HCT116 (cell line): ENCODE data around the gene RRAD. TPM values are rescaled to one million over a fixed set of nuclear protein-coding genes. Genes with fewer than 3 reads are reported as not detected.

Experiments used
- ATAC-seq: fragments of 200-7000 bp; cut with Tn5 transposase; 2 replicates; pipeline ENCODE4 v1.9.1; 2020; ENCODE audit warnings: mild to moderate bottlenecking, moderate library complexity
- BruUV-seq: library from RNA; stranded (reverse); fragments of 400-500 nt; replicated peaks from 2 replicates; lab custom pipeline; 2021; lab: Mats Ljungman, UMichigan
- CTCF ChIA-PET: fragments of 300-600 bp; sonication (Branson Sonifier 250); formaldehyde crosslinking; loops from one replicate; lab custom pipeline; 2021; ENCODE audit warnings: antibody characterized with exemption; lab: Charles Lee
- POLR2A ChIA-PET: fragments of 300-600, 350-600 bp; sonication (Branson Sonifier 250); formaldehyde crosslinking; loops from one replicate; lab custom pipeline; 2021; ENCODE audit warnings: antibody characterized with exemption; lab: Charles Lee
- RAD21 ChIA-PET, 2 experiments: fragments of 300-600 bp; sonication (Branson Sonifier 250); formaldehyde crosslinking; loops; one replicate each; lab custom pipeline; 2023; ENCODE audit warnings: low total read pairs in 2 of 2; ENCODE audit not compliant: uncharacterized antibody in 2 of 2, unreplicated experiment in 2 of 2, low non-redundant PET in 1 of 2; lab: Charles Lee
- DNase-seq: peaks from one replicate; pipeline ENCODE4 v3.0.0-alpha.2; 2010; ENCODE audit warnings: low read depth, low spot score
- H2AFZ ChIP-seq: fragments of 200-600 bp; shearing (Covaris generic), sonication (generic); 2 replicates; pipeline ENCODE4 v1.6.1; 2017; ENCODE audit warnings: low read depth, mixed run types, mixed read lengths, antibody characterized with exemption, low read length; ENCODE audit not compliant: poor library complexity, severe bottlenecking
- H3K27ac ChIP-seq: 2 replicates; pipeline ENCODE4 v1.5.1; 2012; ENCODE audit warnings: low read depth, low read length
- H3K27me3 ChIP-seq: fragments of 200-600 bp; sonication (generic); 2 replicates; pipeline ENCODE4 v1.6.1; 2016; ENCODE audit warnings: mixed run types, low read length, mixed read lengths; ENCODE audit not compliant: insufficient read depth
- H3K36me3 ChIP-seq, 2 experiments: fragments of 200-500 bp in 1 of 2; fragments of 200-600 bp in 1 of 2; sonication (Bioruptor generic) in 1 of 2; sonication (generic) in 1 of 2; 2 replicates each; pipeline versions ENCODE4 v1.5.1 to v1.6.1; 2014 to 2016; ENCODE audit warnings: low read length in 2 of 2, inconsistent platforms in 1 of 2, mixed read lengths in 1 of 2, mixed run types in 1 of 2; ENCODE audit not compliant: insufficient read depth in 2 of 2, control insufficient read depth in 1 of 2
- H3K4me1 ChIP-seq, 2 experiments: fragments of 200-600 bp in 1 of 2; sonication (generic) in 1 of 2; 2 replicates each; pipeline versions ENCODE4 v1.5.1 to v1.6.1; 2012 to 2017; ENCODE audit warnings: low read length in 2 of 2, inconsistent platforms in 1 of 2, mild to moderate bottlenecking in 1 of 2, mixed read lengths in 1 of 2, mixed run types in 1 of 2, moderate library complexity in 1 of 2; ENCODE audit not compliant: insufficient read depth in 2 of 2, control insufficient read depth in 1 of 2
- H3K4me2 ChIP-seq: fragments of 200-600 bp; sonication (generic); 2 replicates; pipeline ENCODE4 v1.6.1; 2017; ENCODE audit warnings: mixed run types, low read length, mixed read lengths
- H3K4me3 ChIP-seq, 2 experiments: fragments of 200-600 bp in 1 of 2; sonication (generic) in 1 of 2; replicated peaks in 1 of 2; 2 replicates each; pipeline ENCODE4 v1.5.1; 2011 to 2016; ENCODE audit warnings: low read length in 2 of 2, control low read depth in 1 of 2, low read depth in 1 of 2, mild to moderate bottlenecking in 1 of 2, mixed read lengths in 1 of 2, mixed run types in 1 of 2
- H3K79me2 ChIP-seq: fragments of 200-600 bp; sonication (generic); 2 replicates; pipeline ENCODE4 v1.6.1; 2017; ENCODE audit warnings: mild to moderate bottlenecking, mixed run types, low read length, moderate library complexity, mixed read lengths; ENCODE audit not compliant: insufficient read depth
- H3K9ac ChIP-seq: fragments of 200-600 bp; sonication (generic); 2 replicates; pipeline ENCODE4 v1.6.1; 2016; ENCODE audit warnings: low read length, mixed read lengths
- H3K9me2 ChIP-seq: fragments of 200-600 bp; sonication (generic), shearing (Covaris generic); 2 replicates; pipeline ENCODE4 v1.6.1; 2017; ENCODE audit warnings: mixed run types, mild to moderate bottlenecking, moderate library complexity; ENCODE audit not compliant: insufficient read depth
- H3K9me3 ChIP-seq, 2 experiments: fragments of 200-500 bp in 1 of 2; fragments of 200-600 bp in 1 of 2; sonication (Bioruptor generic) in 1 of 2; sonication (generic) in 1 of 2; 2 replicates each; pipeline ENCODE4 v1.6.1; 2014 to 2017; ENCODE audit warnings: low read length in 2 of 2, mixed read lengths in 2 of 2, inconsistent platforms in 1 of 2, low read depth in 1 of 2, mild to moderate bottlenecking in 1 of 2, mixed run types in 1 of 2, moderate library complexity in 1 of 2; ENCODE audit not compliant: control insufficient read depth in 1 of 2, insufficient read depth in 1 of 2
- H4K20me1 ChIP-seq: fragments of 200-600 bp; sonication (generic), shearing (Covaris generic); 2 replicates; pipeline ENCODE4 v1.6.1; 2017; ENCODE audit warnings: mixed run types, mild to moderate bottlenecking, moderate library complexity; ENCODE audit not compliant: insufficient read depth
- ATF3 ChIP-seq: IDR thresholded peaks from 2 replicates; pipeline ENCODE4 v1.6.1; 2012
- CBX3 ChIP-seq: IDR thresholded peaks from 2 replicates; pipeline ENCODE4 v1.6.1; 2012; ENCODE audit warnings: low read depth
- CEBPB ChIP-seq: IDR thresholded peaks from 2 replicates; pipeline ENCODE4 v1.6.1; 2012; ENCODE audit warnings: low read depth
- CTCF ChIP-seq, 3 experiments: fragments of 200-600 bp in 1 of 3; sonication (generic) in 1 of 3; IDR thresholded peaks in 2 of 3; conservative IDR thresholded peaks in 1 of 3; 2 replicates each; pipeline ENCODE4 v1.5.1; 2012 to 2017; ENCODE audit warnings: low read depth in 2 of 3, low read length in 2 of 3, antibody characterized with exemption in 1 of 3, borderline replicate concordance in 1 of 3, control low read depth in 1 of 3, mild to moderate bottlenecking in 1 of 3, mixed read lengths in 1 of 3, mixed run types in 1 of 3, moderate library complexity in 1 of 3; ENCODE audit not compliant: insufficient read depth in 1 of 3
- EGR1 ChIP-seq: IDR thresholded peaks from 2 replicates; pipeline ENCODE4 v1.6.1; 2012; ENCODE audit warnings: low read depth
- ELF1 ChIP-seq: IDR thresholded peaks from 2 replicates; pipeline ENCODE4 v1.6.1; 2012; ENCODE audit warnings: low read depth, borderline replicate concordance
- EZH2 ChIP-seq: fragments of 200-600 bp; sonication (generic); IDR thresholded peaks from 2 replicates; pipeline ENCODE4 v1.6.1; 2017; ENCODE audit warnings: antibody characterized with exemption, mixed run types
- EZH2phosphoT487 ChIP-seq: fragments of 200-600 bp; IDR thresholded peaks from 2 replicates; pipeline ENCODE4 v1.6.1; 2018; ENCODE audit warnings: antibody characterized with exemption, borderline replicate concordance
- FOSL1 ChIP-seq: IDR thresholded peaks from 2 replicates; pipeline ENCODE4 v1.6.1; 2012; ENCODE audit warnings: low read depth
- JUND ChIP-seq: IDR thresholded peaks from 2 replicates; pipeline ENCODE4 v1.6.1; 2012
- MAX ChIP-seq: IDR thresholded peaks from 2 replicates; pipeline ENCODE4 v1.6.1; 2012
- RAD21 ChIP-seq: IDR thresholded peaks from 2 replicates; pipeline ENCODE4 v1.6.1; 2012; ENCODE audit warnings: low read depth, mild to moderate bottlenecking
- SIN3A ChIP-seq: IDR thresholded peaks from 2 replicates; pipeline ENCODE4 v1.6.1; 2012; ENCODE audit warnings: low read depth
- SP1 ChIP-seq: IDR thresholded peaks from 2 replicates; pipeline ENCODE4 v1.6.1; 2012; ENCODE audit warnings: low read depth
- SRF ChIP-seq: IDR thresholded peaks from 2 replicates; pipeline ENCODE4 v1.6.1; 2012; ENCODE audit warnings: low read depth
- TCF7L2 ChIP-seq: IDR thresholded peaks from 2 replicates; pipeline ENCODE4 v1.7.0; 2011; ENCODE audit warnings: borderline replicate concordance, inconsistent platforms; ENCODE audit not compliant: insufficient read depth, insufficient read length; ENCODE audit errors: extremely low read depth
- YY1 ChIP-seq: IDR thresholded peaks from 2 replicates; pipeline ENCODE4 v1.6.1; 2011; ENCODE audit warnings: low read length, low read depth, moderate library complexity, mild to moderate bottlenecking; ENCODE audit not compliant: insufficient replicate concordance; ENCODE audit errors: extremely low read depth
- ZBTB33 ChIP-seq: IDR thresholded peaks from 2 replicates; pipeline ENCODE4 v1.6.1; 2011; ENCODE audit warnings: mild to moderate bottlenecking, low read length, moderate library complexity; ENCODE audit not compliant: insufficient replicate concordance; ENCODE audit errors: extremely low read depth
- ZFX ChIP-seq: fragments of 450-650 bp; IDR thresholded peaks from 2 replicates; pipeline ENCODE4 v1.6.1; 2017
- intact Hi-C: fragments of 100-400 bp; cut with micrococcal nuclease; formaldehyde crosslinking; loops from 2 replicates; pipeline ENCODE4 v1.10.0; 2022
- total RNA-seq: library from RNA; stranded (reverse); gene quantifications from one replicate; pipeline ENCODE4 v1.2.1, GENCODE V29; 2021; ENCODE audit not compliant: unreplicated experiment

Gene RRAD
- total RNA-seq, 1 experiment from 2014 or later, result 2.2 TPM

GRCh38 chr16:66961914-66962313 lies 36.6 kb upstream of the RRAD start:
- Histone ChIP-seq H2AFZ (no peak overlapping the region), H3K79me2 (no peaks in the 10 kb centered on the region), H3K9ac (no peak overlapping the region), H3K27ac (no peak overlapping the region), H3K9me3 (no peaks in the 10 kb centered on the region), H3K4me1 (peaks cover 6 to 17% of the 10 kb centered on the region in 2 experiments), H3K4me3 (peak overlapping the region; percentile 56 to 65; a peak in 3 of 4 replicates), H4K20me1 (no peaks in the 10 kb centered on the region), H3K9me2 (no peaks in the 10 kb centered on the region), H3K4me2 (peak overlapping the region; percentile 94), H3K27me3 (no peaks in the 10 kb centered on the region), H3K36me3 (no peaks in the 10 kb centered on the region)
- DNase-seq (no peak), ATAC-seq (no peak)
- intact Hi-C loops, result no loop called here
- ChIA-PET CTCF (interaction anchor here (1.6 to 2.6 kb wide), 3 partner anchors 52 to 198 kb away, joined by 5 to 8 read pairs (median 6); partner anchors contain the start of genes FBXL8 and TRADD), POLR2A (no interaction called here), RAD21 (no interaction called here)
- no peak for TF ChIP-seq YY1
- no peak for TF ChIP-seq ELF1
- TF ChIP-seq EZH2phosphoT487, result no peak
- TF ChIP-seq FOSL1, result no peak
- no peak for TF ChIP-seq RAD21
- TF ChIP-seq ZBTB33, result no peak
- TF ChIP-seq JUND, result no peak
- TF ChIP-seq CTCF (IDR thresholded peaks at IDR 0.05 in 2 of 3, conservative IDR thresholded peaks at IDR 0.05 in 1 of 3; ENCODE audit: borderline replicate concordance in 1 of 3, insufficient read depth in 1 of 3, low read depth in 2 of 3, low read length in 2 of 3), result no peak
- no peak for TF ChIP-seq TCF7L2
- TF ChIP-seq EGR1, result no peak
- TF ChIP-seq CBX3, result no peak
- TF ChIP-seq EZH2, result no peak
- TF ChIP-seq SRF, result no peak
- no peak for TF ChIP-seq CEBPB
- TF ChIP-seq ZFX, result no peak
- TF ChIP-seq ATF3, result no peak
- no peak for TF ChIP-seq SIN3A
- TF ChIP-seq MAX, result no peak
- TF ChIP-seq SP1, result no peak
- no TSS peak for BruUV-seq
